ENCODE results near the gene NCAPH2.

NCAPH2 gene

GRCh38 chr22:50502096-50502495 is 5.9 kb upstream of the NCAPH2 start:
- no peak for DNase-seq (ENCODE audit: extremely low spot score)
- CTCF ChIA-PET: interaction anchor here (1.3 to 1.4 kb wide), 2 partner anchors 80 to 227 kb away, joined by 3 read pairs; partner anchors contain the start of gene CHKB
- POLR2A ChIA-PET: no interaction called here
- no peak for TF ChIP-seq CTCF (IDR thresholded peaks at IDR 0.05; ENCODE audit: control extremely low read depth, extremely low read depth, low read depth, missing control alignments)

GRCh38 chr22:50502628-50503474 is 5.2 kb upstream of the NCAPH2 start:
- ChIA-PET POLR2A (interaction anchor here (0.9 kb wide), 1 partner anchor 43 kb away, joined by 5 read pairs; no protein-coding TSS in a partner anchor), CTCF (interaction anchor here (0.7 to 1.4 kb wide), 3 partner anchors 30 to 227 kb away, joined by 3 read pairs; partner anchors contain the start of gene CHKB)
- no peak for TF ChIP-seq CTCF (IDR thresholded peaks at IDR 0.05; ENCODE audit: control extremely low read depth, extremely low read depth, low read depth, missing control alignments)
- no peak for DNase-seq (ENCODE audit: extremely low spot score)

GRCh38 chr22:50503475-50504145 is 4.4 kb upstream of the NCAPH2 start:
- no peak for DNase-seq (ENCODE audit: extremely low spot score)
- POLR2A ChIA-PET: interaction anchor here (0.9 kb wide), 1 partner anchor 43 kb away, joined by 5 read pairs; no protein-coding TSS in a partner anchor
- no peak for TF ChIP-seq CTCF (IDR thresholded peaks at IDR 0.05; ENCODE audit: control extremely low read depth, extremely low read depth, low read depth, missing control alignments)
- CTCF ChIA-PET: interaction anchor here (0.7 to 0.9 kb wide), 2 partner anchors 31 to 227 kb away, joined by 3 read pairs; no protein-coding TSS in a partner anchor

- DNase-seq (ENCODE audit: extremely low spot score): no peak
- ChIA-PET POLR2A (no interaction called here), CTCF (interaction anchor here (0.9 kb wide), 1 partner anchor 228 kb away, joined by 3 read pairs; no protein-coding TSS in a partner anchor)
- TF ChIP-seq CTCF (IDR thresholded peaks at IDR 0.05; ENCODE audit: control extremely low read depth, extremely low read depth, low read depth, missing control alignments): no peak
These were observed 3.4 kb upstream of the NCAPH2 start for GRCh38 chr22:50504369-50505211.

GRCh38 chr22:50505276-50505775 is 2.7 kb upstream of the NCAPH2 start:
- no peak for TF ChIP-seq CTCF (IDR thresholded peaks at IDR 0.05; ENCODE audit: control extremely low read depth, extremely low read depth, low read depth, missing control alignments)
- no peak for DNase-seq (ENCODE audit: extremely low spot score)
- CTCF ChIA-PET: interaction anchor here (2.1 to 6.4 kb wide), 2 partner anchors 8 to 19 kb away, joined by 12 to 56 read pairs; partner anchors contain the start of gene SCO2
- POLR2A ChIA-PET: no interaction called here

Data from GM10248 (cell line).